Urinary bladder (tissue), 4 donors: ENCODE measurements around the gene BCLAF1. TPM values are rescaled to one million over a fixed set of nuclear protein-coding genes. Genes with fewer than 3 reads are reported as not detected.

Source experiments
- DNase-seq: peaks from one replicate; pipeline ENCODE4 v3.0.0-alpha.2; 2015; ENCODE audit errors: extremely low spot score
- H3K27ac ChIP-seq: one replicate; pipeline ENCODE4 v1.5.1; 2013; ENCODE audit warnings: low read depth, mild to moderate bottlenecking, moderate library complexity
- H3K36me3 ChIP-seq: one replicate; pipeline ENCODE4 v1.6.1; 2013; ENCODE audit warnings: mild to moderate bottlenecking, moderate library complexity; ENCODE audit not compliant: insufficient read depth
- H3K4me1 ChIP-seq: one replicate; pipeline ENCODE4 v1.6.1; 2013; ENCODE audit warnings: mild to moderate bottlenecking, moderate library complexity; ENCODE audit not compliant: insufficient read depth
- H3K4me3 ChIP-seq: one replicate; pipeline ENCODE4 v1.5.1; 2013; ENCODE audit warnings: low read depth, low read length
- WGBS: extraction: QIAGEN DNeasy Blood & Tissue Kit; methylation state at CpG from one replicate; pipeline ENCODE4 v1.1.7; 2013; 5-methylcytosine and 5-hydroxymethylcytosine counted together
- polyA plus RNA-seq: library from polyadenylated mRNA; stranded (reverse); fragments of 200-250 nt; gene quantifications from one replicate; pipeline ENCODE4 v1.2.3, GENCODE V29; 2013
- small RNA-seq: library from RNA; depleted of rRNA; stranded (forward); fragments of <200 nt; gene quantifications from one replicate; pipeline ENCODE3, GENCODE V24; 2014
- total RNA-seq: library from RNA; depleted of rRNA; stranded (reverse); fragments of >200 nt; gene quantifications from one replicate; pipeline ENCODE4 v1.2.3, GENCODE V29; 2014
- donor health status: healthy with polysubstance abuse.
- donor health status: healthy.

Gene BCLAF1
- total and polyA plus RNA-seq, 2 donors, result 39.2 to 253 TPM

- H3K36me3 ChIP-seq, result no peaks in the 10 kb centered on the region
- no peak for DNase-seq
- H3K4me1 ChIP-seq, result no peaks in the 10 kb centered on the region
- H3K4me3 ChIP-seq, result no peak overlapping the region
- H3K27ac ChIP-seq, result no peak overlapping the region
- WGBS, result 86% methylated on average over 10 of the region's 10 CpGs
Measured at GRCh38 chr6:136216503-136217401, 72.9 kb downstream of the BCLAF1 start.

- Histone ChIP-seq H3K27ac (no peak overlapping the region), H3K4me3 (no peak overlapping the region), H3K36me3 (no peaks in the 10 kb centered on the region), H3K4me1 (no peaks in the 10 kb centered on the region)
- no peak for DNase-seq
Measured at GRCh38 chr6:136213853-136214252, 75.8 kb downstream of the BCLAF1 start.

GRCh38 chr6:136213012-136213539 lies 76.6 kb downstream of the BCLAF1 start:
- H3K27ac ChIP-seq, result no peak overlapping the region
- no peaks in the 10 kb centered on the region for H3K36me3 ChIP-seq
- no peak for DNase-seq
- no peak overlapping the region for H3K4me3 ChIP-seq
- WGBS, result 52% methylated on average over 5 of the region's 5 CpGs
- H3K4me1 ChIP-seq, result no peaks in the 10 kb centered on the region

- 96% methylated on average over 2 of the region's 2 CpGs for WGBS
- Histone ChIP-seq H3K4me3 (no peak overlapping the region), H3K36me3 (no peaks in the 10 kb centered on the region), H3K4me1 (no peaks in the 10 kb centered on the region), H3K27ac (no peak overlapping the region)
- DNase-seq, result no peak
Measured at GRCh38 chr6:136212608-136213007, 77.0 kb downstream of the BCLAF1 start.

GRCh38 chr6:136210398-136211165 lies 79.1 kb downstream of the BCLAF1 start:
- no peak overlapping the region for H3K27ac ChIP-seq
- WGBS, result 91% methylated on average over 13 of the region's 13 CpGs
- H3K4me3 ChIP-seq, result no peak overlapping the region
- no peaks in the 10 kb centered on the region for H3K36me3 ChIP-seq
- no peak for DNase-seq
- H3K4me1 ChIP-seq, result no peaks in the 10 kb centered on the region

GRCh38 chr6:136209496-136209895 lies 80.2 kb downstream of the BCLAF1 start:
- 92% methylated on average over 2 of the region's 2 CpGs for WGBS
- Histone ChIP-seq H3K27ac (no peak overlapping the region), H3K4me3 (no peak overlapping the region), H3K4me1 (no peaks in the 10 kb centered on the region), H3K36me3 (no peaks in the 10 kb centered on the region)
- DNase-seq, result no peak

- Histone ChIP-seq H3K4me3 (no peak overlapping the region), H3K36me3 (no peaks in the 10 kb centered on the region), H3K4me1 (no peaks in the 10 kb centered on the region), H3K27ac (no peak overlapping the region)
- no peak for DNase-seq
- WGBS, result 95% methylated on average over 4 of the region's 4 CpGs
Measured at GRCh38 chr6:136208783-136209182, 80.9 kb downstream of the BCLAF1 start.

Small RNA genes within 50 kb of the gene (small RNA-seq; reads per million reads assigned to genes)
- not detected for gene AL023284.1

Other genes with a start within 250 kb of the BCLAF1 start
- gene MTFR2, start 39.5 kb downstream of the BCLAF1 start, total RNA-seq, result 1.6 TPM
- 0.43 TPM for gene MTFR2, start 39.5 kb downstream of the BCLAF1 start, polyA plus RNA-seq